NK-92 treated with Interleukin-12 subunit alpha and Interleukin-12 subunit beta, amount 100 ng/mL, for 24 hours (cell line): ENCODE measurements around the gene TPCN2.
"Not testable (repeated sequence)": the region's sequence is repeated elsewhere in the genome, so short reads cannot be mapped to it uniquely, and the experiment has no call there.

Experiments
- DNase-seq: peaks from one replicate; lab custom pipeline; 2025; lab: John Stamatoyannopoulos, UW

Gene TPCN2

GRCh38 chr11:69048694-69049489, at the start of gene TPCN2:
TSS of gene TPCN2 (plus strand) at chr11:69048932. CDS start at chr11:69048998, 66 bp downstream.
- peak; percentile 91 for DNase-seq

GRCh38 chr11:68999093-68999747, 49.5 kb upstream of the TPCN2 start:
- peak; percentile 31 for DNase-seq

GRCh38 chr11:68999748-69000355, 48.9 kb upstream of the TPCN2 start:
- not testable (repeated sequence) for DNase-seq

GRCh38 chr11:69000391-69000790, 48.3 kb upstream of the TPCN2 start:
- DNase-seq: no peak

GRCh38 chr11:69000831-69001242, 47.9 kb upstream of the TPCN2 start:
- no peak for DNase-seq

- no peak for DNase-seq
These were observed 47.3 kb upstream of the TPCN2 start for GRCh38 chr11:69001243-69002081.

- no peak for DNase-seq
These were observed 46.6 kb upstream of the TPCN2 start for GRCh38 chr11:69002110-69002569.

GRCh38 chr11:69002570-69003231, 46.0 kb upstream of the TPCN2 start:
- DNase-seq: no peak

- DNase-seq: no peak
These were observed 45.3 kb upstream of the TPCN2 start for GRCh38 chr11:69003301-69003865.

GRCh38 chr11:69003866-69004367, 44.8 kb upstream of the TPCN2 start:
- no peak for DNase-seq

GRCh38 chr11:69004411-69005182, 44.1 kb upstream of the TPCN2 start:
- no peak for DNase-seq

- no peak for DNase-seq
These were observed 43.5 kb upstream of the TPCN2 start for GRCh38 chr11:69005183-69005630.

GRCh38 chr11:69005631-69006368, 42.9 kb upstream of the TPCN2 start:
- no peak for DNase-seq

- DNase-seq: no peak
These were observed 41.9 kb upstream of the TPCN2 start for GRCh38 chr11:69006816-69007215.

GRCh38 chr11:69007975-69008381, 40.8 kb upstream of the TPCN2 start:
- no peak for DNase-seq

- no peak for DNase-seq
These were observed 39.8 kb upstream of the TPCN2 start for GRCh38 chr11:69008737-69009440.

- DNase-seq: no peak
These were observed 39.1 kb upstream of the TPCN2 start for GRCh38 chr11:69009441-69010211.

- DNase-seq: no peak
These were observed 38.3 kb upstream of the TPCN2 start for GRCh38 chr11:69010361-69010891.
